HG03103 (cell line): ENCODE measurements around the gene RGSL1.

ENCODE experiments used
- ATAC-seq: cut with Tn5 transposase; IDR thresholded peaks from one replicate; pipeline ENCODE4 v1.9.1; 2021; ENCODE audit warnings: low read depth; ENCODE audit not compliant: unreplicated experiment

The RGSL1 gene

GRCh38 chr1:182586380-182586779, 136.4 kb downstream of the RGSL1 start:
- no peak for ATAC-seq

- no peak for ATAC-seq
These were observed 137.1 kb downstream of the RGSL1 start for GRCh38 chr1:182587093-182587492.

DNA sequence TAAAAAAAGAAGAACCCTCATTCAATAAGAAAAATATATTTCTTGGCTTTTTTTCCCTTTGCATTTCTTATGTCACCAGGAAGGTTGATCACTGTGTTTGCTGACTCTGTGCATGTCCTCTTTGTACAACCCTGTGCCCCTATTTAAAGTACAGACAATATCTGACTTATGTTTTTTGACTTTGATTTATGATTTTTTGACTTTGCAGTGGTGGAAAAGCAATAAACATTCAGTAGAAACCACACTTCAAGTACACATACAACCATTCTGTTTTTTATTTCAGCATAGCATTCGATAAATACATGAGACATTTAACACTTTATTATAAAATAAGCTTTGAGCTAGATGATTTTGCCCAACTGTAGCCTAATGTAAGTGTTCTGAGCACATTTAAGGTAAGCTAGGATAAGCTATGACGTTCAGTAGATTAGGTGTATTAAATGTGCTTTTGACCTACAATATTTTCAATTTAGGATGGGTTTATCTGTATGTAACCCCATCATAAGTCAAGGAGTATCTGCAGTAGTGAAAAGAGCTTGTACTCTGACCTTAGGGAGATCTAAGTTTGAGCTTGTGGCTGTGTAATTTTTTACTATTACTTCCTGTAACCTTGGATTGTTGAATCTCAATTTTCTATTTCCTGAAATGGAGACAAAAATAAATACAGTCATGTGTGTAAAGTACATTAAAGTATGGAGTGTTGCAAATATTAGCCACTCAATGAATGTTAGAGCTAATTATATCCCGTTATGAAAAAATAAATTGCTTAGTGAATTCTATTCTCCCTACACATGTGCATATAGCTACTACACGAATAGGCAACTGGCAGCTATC, 137.9 kb downstream of the RGSL1 start:
- ATAC-seq = no peak

GRCh38 chr1:182588500-182589396, 138.8 kb downstream of the RGSL1 start, which contains the start of gene RNASEL:
Gene RNASEL (minus strand): TSS chr1:182589256. CDS start chr1:182586806, 2,450 bp downstream.
- peak; percentile 80 for ATAC-seq

- ATAC-seq = no peak
These were observed 139.6 kb downstream of the RGSL1 start for GRCh38 chr1:182589520-182589919.

DNA sequence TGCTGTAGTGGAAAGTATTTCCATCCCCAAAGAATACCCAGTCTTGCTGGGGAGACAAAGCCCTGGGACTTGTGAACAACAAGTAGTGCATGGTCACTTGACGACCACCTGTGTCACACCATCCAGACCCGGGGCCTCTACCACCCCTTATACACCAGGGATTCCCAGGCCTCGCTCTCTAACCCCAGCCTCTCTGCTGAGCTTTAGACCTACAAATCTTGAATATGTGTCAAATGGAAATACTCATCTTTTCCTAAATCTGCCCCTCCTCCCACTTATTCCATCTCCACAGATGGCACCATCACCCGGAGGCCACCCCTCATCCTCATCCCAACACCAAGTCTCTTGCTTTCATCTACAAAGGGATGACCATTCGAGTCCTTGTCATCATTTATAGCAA, 140.0 kb downstream of the RGSL1 start:
- ATAC-seq = no peak

DNA sequence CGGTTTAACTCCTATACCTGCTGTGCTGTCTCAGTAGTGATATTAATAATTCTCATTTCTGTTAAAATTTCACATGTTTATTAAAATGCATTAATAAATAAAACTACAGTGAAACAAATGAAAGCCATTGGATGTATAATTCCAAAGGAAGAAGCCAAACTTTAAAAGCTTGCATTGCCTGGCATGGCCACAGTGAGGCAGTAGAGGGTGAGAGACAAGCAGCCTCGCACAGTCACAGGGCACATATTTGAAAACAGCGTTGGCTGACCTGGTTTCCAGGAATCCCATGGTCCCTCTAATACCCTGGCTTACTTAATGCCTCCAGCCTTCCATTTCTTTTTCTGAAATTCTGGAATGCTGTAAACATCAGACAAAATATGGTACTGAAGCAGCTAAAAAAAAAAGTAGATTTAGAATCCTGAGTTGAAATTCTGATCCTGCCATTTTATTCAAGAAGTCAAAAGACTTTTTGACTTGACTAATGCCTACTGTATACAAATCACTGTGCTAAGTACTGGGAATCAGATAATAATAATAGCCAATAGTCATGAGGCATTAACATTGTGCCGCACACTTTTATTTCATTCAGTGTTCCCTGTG, 145.8 kb downstream of the RGSL1 start:
- ATAC-seq = no peak

- no peak for ATAC-seq
These were observed 147.0 kb downstream of the RGSL1 start for GRCh38 chr1:182596934-182597333.

- no peak for ATAC-seq
These were observed 148.3 kb downstream of the RGSL1 start for GRCh38 chr1:182598296-182598695.

DNA sequence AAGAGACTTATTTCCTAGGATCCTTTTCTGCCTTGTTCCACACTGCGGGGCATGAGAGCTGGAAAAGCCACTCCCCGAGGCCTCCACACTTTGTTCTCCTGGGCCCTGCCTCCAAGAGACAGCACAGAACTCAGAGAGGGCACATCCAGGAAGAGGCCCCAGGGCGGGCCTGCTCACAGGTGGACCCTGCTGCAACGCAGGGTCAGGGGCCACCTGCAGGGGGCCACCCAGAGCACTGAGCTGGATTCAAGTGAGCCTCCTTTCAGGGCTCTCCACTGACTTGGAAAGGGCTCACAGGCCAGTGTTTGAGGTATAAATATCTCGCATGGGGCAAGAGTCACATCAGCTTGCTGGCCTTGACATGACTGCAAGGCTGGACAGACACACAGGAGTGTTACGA, 149.4 kb downstream of the RGSL1 start:
- no peak for ATAC-seq

- no peak for ATAC-seq
These were observed 150.2 kb downstream of the RGSL1 start for GRCh38 chr1:182600036-182600713.

- ATAC-seq = no peak
These were observed 150.9 kb downstream of the RGSL1 start for GRCh38 chr1:182600745-182601415.

DNA sequence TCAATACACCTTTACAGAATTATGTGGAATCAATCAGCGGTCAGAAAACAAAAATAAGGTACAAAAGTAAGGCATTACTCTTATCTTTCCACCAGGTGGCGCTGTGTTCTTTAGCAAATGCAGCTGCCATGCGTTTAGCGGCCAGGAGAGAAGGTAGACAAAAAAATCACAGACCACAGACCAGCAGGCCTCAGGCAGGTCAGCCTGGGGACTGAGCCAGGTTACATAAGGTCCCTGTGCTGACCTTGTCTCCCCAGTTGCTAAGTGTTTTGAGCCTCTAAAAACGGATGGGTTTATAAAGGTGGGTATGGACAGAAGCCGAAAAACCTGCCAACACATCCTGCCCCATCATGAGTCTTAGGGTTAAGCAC, 151.5 kb downstream of the RGSL1 start:
- no peak for ATAC-seq

DNA sequence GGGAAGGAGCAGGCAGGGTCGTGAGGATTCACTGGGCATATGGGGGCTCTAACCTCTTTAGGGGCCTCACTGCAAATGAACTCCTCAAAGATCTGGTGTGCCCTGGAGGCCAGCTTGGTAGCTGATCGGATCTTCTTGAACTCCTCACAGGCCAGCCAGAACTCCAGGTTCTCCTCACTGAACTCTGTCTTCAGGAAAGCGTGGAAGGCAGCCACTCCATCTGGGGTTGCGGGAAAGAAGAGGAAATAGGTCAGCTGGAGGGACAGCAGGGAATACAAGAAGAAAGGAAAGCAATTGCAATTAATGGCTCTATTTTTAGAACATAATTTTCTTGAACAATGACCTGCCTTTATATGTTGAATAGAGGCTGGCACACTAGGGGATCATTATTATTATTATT, 152.0 kb downstream of the RGSL1 start:
- ATAC-seq = no peak

DNA sequence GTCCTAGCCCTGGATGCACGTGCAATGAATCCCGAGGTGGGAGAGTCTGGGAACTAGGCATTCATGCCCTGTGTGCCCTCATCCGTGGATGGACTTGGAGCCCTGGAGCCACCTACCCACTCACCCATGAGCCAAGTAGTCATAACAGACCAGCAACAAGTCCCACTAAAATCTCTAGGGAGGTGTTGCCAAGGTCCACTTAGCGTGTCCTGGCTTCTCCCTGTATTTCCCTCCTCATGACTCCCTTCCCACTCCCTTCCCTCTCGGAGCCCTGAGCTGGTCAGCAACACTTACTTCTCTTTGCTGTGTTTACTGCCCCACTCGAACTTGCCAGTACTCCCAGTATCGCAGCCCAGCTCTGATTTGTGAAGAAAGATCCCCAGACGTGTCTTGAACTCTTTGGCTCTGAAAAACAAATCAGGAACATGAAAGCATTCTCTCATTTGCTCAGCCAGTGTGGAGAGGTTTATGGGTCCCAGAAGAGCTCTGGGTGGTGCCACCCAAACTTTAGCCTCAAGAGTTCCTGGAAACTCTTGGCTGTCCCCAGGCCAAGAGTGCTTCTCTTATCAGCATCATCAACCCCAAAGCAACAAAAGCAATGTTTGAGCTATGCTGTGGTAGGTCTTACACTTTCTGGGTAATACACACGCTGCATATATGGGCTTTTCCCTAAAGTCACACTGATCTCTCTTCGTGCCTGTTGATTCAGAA, 153.1 kb downstream of the RGSL1 start:
- no peak for ATAC-seq

- ATAC-seq = peak; percentile 8
These were observed 153.8 kb downstream of the RGSL1 start for GRCh38 chr1:182603646-182604174.

GRCh38 chr1:182604175-182605164, 154.5 kb downstream of the RGSL1 start, which contains the start of gene RGS16:
Gene RGS16 (minus strand): TSS chr1:182604389. CDS start chr1:182604259, 130 bp downstream.
- peak; percentile 84 for ATAC-seq

- no peak for ATAC-seq
These were observed 157.6 kb downstream of the RGSL1 start for GRCh38 chr1:182607566-182607965.
